ENCODE measurements around the gene TAS2R30.

TAS2R30 gene

DNA sequence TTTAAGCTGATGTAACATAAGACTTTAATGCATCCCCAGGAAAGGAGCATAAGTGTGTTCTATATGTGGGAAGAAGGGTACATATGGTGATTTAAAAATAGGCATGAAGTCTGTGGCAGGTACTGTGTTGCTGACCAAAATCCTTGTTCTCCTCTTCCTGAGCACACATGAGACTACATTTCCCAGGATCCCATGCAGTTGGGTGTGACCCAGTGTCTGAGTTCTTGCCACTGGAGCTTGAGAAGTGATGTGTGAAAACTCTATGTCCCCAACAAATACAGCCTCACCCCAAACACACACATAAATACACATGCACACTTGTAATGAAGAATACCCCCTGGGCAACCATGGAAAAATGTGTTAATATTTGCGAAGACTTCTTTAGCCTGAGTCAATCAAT lies 28.1 kb upstream of the TAS2R30 start:
- Histone ChIP-seq H3K9ac (ENCODE audit: low read depth, low read length) (no peak overlapping the region), H3K4me1 (ENCODE audit: control insufficient read depth, insufficient read depth, low read length) (no peaks in the 10 kb centered on the region), H3K9me3 (ENCODE audit: control insufficient read depth, insufficient read depth, low read length) (no peaks in the 10 kb centered on the region), H3K36me3 (ENCODE audit: control insufficient read depth, insufficient read depth, low read length) (peaks cover 39% of the 10 kb centered on the region), H3K27me3 (ENCODE audit: control insufficient read depth, insufficient read depth, low read length) (no peaks in the 10 kb centered on the region), H3K27ac (ENCODE audit: low read depth, low read length) (no peak overlapping the region), H3K4me3 (ENCODE audit: low read depth, low read length) (no peak overlapping the region)

DNA sequence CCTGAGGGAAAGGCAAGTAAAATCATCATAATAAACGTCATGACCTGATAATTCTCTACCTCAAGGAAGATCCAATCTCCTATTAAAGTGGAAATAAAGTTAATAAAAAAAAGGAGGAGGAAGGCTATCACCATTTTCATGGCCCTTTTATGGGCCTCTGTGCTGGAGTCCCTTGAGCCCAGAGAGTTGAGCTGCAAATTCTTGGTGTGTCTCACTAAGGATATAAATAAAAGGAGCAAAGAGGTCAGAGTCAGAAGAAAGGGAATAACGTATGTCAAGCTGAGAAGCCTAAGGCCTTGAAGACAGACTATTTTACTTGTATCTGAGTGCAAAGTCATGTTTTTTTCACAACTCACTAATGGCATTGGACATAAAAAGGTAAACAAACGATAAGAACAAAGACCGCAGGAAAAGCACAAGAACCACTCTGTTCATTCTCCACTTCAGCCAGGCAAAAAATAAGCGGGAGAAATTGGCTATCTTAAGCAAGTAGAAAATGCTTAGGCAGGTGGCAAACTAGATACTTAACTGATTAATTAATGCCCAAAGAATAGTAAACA lies 24.5 kb upstream of the TAS2R30 start:
- Histone ChIP-seq H3K4me1 (ENCODE audit: control insufficient read depth, insufficient read depth, low read length) (peaks cover 5% of the 10 kb centered on the region; the same call in 1 of the 2 replicates), H3K9ac (ENCODE audit: low read depth, low read length) (no peak overlapping the region), H3K27me3 (ENCODE audit: control insufficient read depth, insufficient read depth, low read length) (no peaks in the 10 kb centered on the region), H3K4me3 (ENCODE audit: low read depth, low read length) (no peak overlapping the region), H3K36me3 (ENCODE audit: control insufficient read depth, insufficient read depth, low read length) (peaks cover 25% of the 10 kb centered on the region), H3K27ac (ENCODE audit: low read depth, low read length) (no peak overlapping the region), H3K9me3 (ENCODE audit: control insufficient read depth, insufficient read depth, low read length) (peaks cover 6% of the 10 kb centered on the region; the same call in 1 of the 2 replicates)

DNA sequence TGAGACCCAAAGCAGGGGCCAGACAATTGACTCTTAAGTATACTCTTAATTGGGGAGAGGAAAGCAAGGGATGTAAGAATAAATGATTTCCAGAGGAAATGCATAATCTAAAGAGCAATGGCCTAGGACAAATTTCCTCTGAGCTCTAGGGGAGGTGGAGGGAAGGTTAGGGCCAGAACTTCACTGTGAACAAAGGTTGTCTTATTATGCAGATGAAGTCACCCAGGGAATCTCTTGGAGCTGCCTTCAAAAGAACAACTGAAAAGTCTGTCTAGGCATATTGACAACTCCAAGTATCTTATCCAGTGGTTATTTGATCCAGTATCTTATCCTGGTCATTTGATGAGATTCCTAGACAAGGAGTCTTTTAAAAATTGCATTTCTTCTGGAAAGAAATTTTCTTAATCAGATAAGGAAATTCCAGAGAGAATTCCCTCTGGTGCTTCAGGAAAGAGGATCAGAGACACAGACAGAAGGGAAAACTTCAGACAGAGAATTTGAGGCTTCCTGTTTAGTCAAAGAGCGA lies 20.0 kb upstream of the TAS2R30 start:
- Histone ChIP-seq H3K4me1 (ENCODE audit: control insufficient read depth, insufficient read depth, low read length) (peaks cover 5% of the 10 kb centered on the region; the same call in 1 of the 2 replicates), H3K9ac (ENCODE audit: low read depth, low read length) (no peak overlapping the region), H3K27me3 (ENCODE audit: control insufficient read depth, insufficient read depth, low read length) (no peaks in the 10 kb centered on the region), H3K4me3 (ENCODE audit: low read depth, low read length) (no peak overlapping the region), H3K27ac (ENCODE audit: low read depth, low read length) (no peak overlapping the region), H3K36me3 (ENCODE audit: control insufficient read depth, insufficient read depth, low read length) (peaks cover 6% of the 10 kb centered on the region; the same call in 1 of the 2 replicates), H3K9me3 (ENCODE audit: control insufficient read depth, insufficient read depth, low read length) (peaks cover 10% of the 10 kb centered on the region)

DNA sequence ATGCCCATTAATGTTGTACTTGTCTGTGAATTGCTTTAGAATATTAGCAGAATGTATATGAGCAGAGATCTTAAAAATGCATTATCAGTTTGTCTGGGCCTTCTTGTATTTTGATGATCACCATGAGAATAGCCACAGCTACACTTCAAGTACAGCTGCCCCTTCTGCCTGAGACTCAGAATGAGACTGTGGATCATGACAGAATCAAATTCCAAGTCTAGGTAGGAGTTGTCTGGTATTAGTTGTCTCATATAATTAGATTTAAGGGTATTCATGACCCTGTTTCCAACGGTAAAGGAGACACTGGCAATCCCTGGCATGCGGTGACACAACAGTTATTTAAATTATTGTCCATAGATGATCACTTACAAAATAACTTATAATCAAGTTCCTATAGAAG lies 18.3 kb upstream of the TAS2R30 start:
- Histone ChIP-seq H3K4me3 (ENCODE audit: low read depth, low read length) (no peak overlapping the region), H3K36me3 (ENCODE audit: control insufficient read depth, insufficient read depth, low read length) (peaks cover 6% of the 10 kb centered on the region; the same call in 1 of the 2 replicates), H3K4me1 (ENCODE audit: control insufficient read depth, insufficient read depth, low read length) (peaks cover 5% of the 10 kb centered on the region; the same call in 1 of the 2 replicates), H3K27me3 (ENCODE audit: control insufficient read depth, insufficient read depth, low read length) (no peaks in the 10 kb centered on the region), H3K9me3 (ENCODE audit: control insufficient read depth, insufficient read depth, low read length) (peaks cover 10% of the 10 kb centered on the region), H3K27ac (ENCODE audit: low read depth, low read length) (no peak overlapping the region), H3K9ac (ENCODE audit: low read depth, low read length) (no peak overlapping the region)

DNA sequence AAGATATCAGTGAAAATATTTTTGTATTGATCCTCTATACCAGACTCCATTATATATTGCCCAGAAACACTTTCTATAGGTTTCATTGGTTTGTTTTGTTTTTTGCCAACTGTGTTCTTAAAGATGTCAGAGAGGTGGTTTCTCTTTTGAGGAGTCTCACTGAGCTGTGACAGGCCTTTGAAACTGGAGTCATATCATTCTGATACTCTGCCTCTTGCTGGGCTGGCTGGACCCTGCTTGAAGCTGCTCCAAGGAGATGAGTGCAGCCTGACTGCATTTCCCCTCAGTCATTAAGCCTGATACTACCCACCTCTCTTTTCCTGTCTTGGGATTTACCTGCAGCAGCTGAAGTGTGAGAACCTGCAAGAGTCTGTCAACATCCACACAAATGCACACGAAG lies 16.4 kb upstream of the TAS2R30 start:
- Histone ChIP-seq H3K27ac (ENCODE audit: low read depth, low read length) (no peak overlapping the region), H3K27me3 (ENCODE audit: control insufficient read depth, insufficient read depth, low read length) (no peaks in the 10 kb centered on the region), H3K9me3 (ENCODE audit: control insufficient read depth, insufficient read depth, low read length) (peaks cover 5% of the 10 kb centered on the region), H3K4me1 (ENCODE audit: control insufficient read depth, insufficient read depth, low read length) (peaks cover 5% of the 10 kb centered on the region; the same call in 1 of the 2 replicates), H3K4me3 (ENCODE audit: low read depth, low read length) (no peak overlapping the region), H3K36me3 (ENCODE audit: control insufficient read depth, insufficient read depth, low read length) (peaks cover 6% of the 10 kb centered on the region; the same call in 1 of the 2 replicates), H3K9ac (ENCODE audit: low read depth, low read length) (no peak overlapping the region)

DNA sequence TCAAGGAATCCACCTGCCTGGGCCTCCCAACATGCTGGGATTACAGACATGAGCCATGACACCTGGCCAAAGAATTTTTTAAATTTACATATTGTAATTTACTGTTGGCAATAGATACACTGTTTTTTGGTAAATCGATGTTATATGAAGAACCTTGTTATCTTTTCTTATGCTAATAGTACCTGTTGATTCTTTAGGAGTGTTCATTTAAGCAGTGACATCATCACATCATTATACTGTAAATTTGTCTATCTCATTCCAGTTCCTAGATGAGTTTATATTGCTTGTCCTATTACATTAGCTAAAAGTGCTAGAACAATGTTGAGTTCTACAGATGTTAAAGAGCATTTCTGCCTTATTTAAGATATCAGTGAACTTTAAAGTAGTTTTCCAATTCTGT lies 13.0 kb upstream of the TAS2R30 start:
- H3K4me1 ChIP-seq (ENCODE audit: control insufficient read depth, insufficient read depth, low read length): no peaks in the 10 kb centered on the region
- no peak overlapping the region for H3K4me3 ChIP-seq (ENCODE audit: low read depth, low read length)
- no peak overlapping the region for H3K9ac ChIP-seq (ENCODE audit: low read depth, low read length)
- H3K27ac ChIP-seq (ENCODE audit: low read depth, low read length): no peak overlapping the region
- peaks cover 6% of the 10 kb centered on the region; the same call in 1 of the 2 replicates for H3K36me3 ChIP-seq (ENCODE audit: control insufficient read depth, insufficient read depth, low read length)
- no peaks in the 10 kb centered on the region for H3K27me3 ChIP-seq (ENCODE audit: control insufficient read depth, insufficient read depth, low read length)
- peaks cover 4% of the 10 kb centered on the region; the same call in 1 of the 2 replicates for H3K9me3 ChIP-seq (ENCODE audit: control insufficient read depth, insufficient read depth, low read length)

DNA sequence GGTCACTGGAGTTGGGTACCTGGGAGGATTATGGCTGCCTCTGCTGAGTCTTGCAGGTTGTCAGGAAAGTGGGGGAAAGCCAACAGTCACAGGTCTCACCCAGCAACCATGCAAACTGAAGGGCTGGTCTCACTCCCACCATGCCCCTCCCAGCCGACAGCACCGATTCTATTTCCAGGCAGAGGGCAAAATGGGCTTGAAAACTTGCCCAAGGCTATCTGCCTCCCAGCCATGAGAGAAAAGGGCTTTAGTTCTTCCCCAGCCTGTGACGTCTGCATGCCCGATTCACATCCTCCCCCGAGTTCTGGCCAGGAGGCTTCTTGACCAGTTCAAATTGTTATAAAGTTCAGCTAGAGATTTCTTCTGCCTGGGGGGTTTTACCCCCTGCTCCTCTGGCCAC lies 9.9 kb upstream of the TAS2R30 start:
- no peaks in the 10 kb centered on the region for H3K36me3 ChIP-seq (ENCODE audit: control insufficient read depth, insufficient read depth, low read length)
- H3K4me1 ChIP-seq (ENCODE audit: control insufficient read depth, insufficient read depth, low read length): no peaks in the 10 kb centered on the region
- H3K9ac ChIP-seq (ENCODE audit: low read depth, low read length): no peak overlapping the region
- no peak overlapping the region for H3K27ac ChIP-seq (ENCODE audit: low read depth, low read length)
- H3K4me3 ChIP-seq (ENCODE audit: low read depth, low read length): no peak overlapping the region
- H3K9me3 ChIP-seq (ENCODE audit: control insufficient read depth, insufficient read depth, low read length): no peaks in the 10 kb centered on the region
- no peaks in the 10 kb centered on the region for H3K27me3 ChIP-seq (ENCODE audit: control insufficient read depth, insufficient read depth, low read length)

DNA sequence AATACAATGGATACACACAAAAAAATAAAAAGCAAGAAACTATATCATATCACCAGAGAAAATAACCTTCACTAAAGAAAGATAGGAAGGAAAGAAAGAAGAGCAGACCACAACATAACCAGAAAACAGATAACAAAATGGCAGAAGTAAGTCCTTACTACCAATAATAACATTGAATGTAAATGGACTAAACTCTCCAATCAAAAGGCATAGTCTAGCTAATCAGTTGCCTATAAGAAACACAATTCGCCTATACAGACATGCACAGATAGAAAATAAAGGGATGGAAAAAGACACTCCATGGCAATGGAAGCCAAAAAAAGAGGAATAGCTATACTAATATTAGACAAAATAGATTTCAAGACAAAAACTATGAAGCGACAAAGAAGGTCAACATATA lies 8.9 kb upstream of the TAS2R30 start:
- H3K27me3 ChIP-seq (ENCODE audit: control insufficient read depth, insufficient read depth, low read length): no peaks in the 10 kb centered on the region
- no peaks in the 10 kb centered on the region for H3K36me3 ChIP-seq (ENCODE audit: control insufficient read depth, insufficient read depth, low read length)
- H3K4me1 ChIP-seq (ENCODE audit: control insufficient read depth, insufficient read depth, low read length): no peaks in the 10 kb centered on the region

DNA sequence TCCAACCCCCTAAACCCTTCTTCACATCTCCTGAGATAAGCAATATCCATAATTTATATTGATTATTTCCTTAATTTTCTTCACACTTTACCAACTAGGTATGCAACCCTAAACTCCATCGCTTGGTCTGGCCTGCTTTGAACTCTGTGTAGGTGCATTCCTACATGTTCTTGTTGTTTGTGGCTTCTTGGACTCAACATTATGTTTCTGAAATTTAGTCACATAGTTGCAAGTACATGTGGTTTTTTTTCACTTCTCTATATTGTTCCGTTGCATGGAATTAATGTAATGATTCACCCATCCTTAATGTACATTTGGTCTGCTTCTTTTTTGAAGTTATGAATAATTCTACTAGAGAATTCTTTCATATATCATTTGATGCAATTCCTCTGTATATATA lies 1.6 kb upstream of the TAS2R30 start:
- Histone ChIP-seq H3K4me1 (ENCODE audit: control insufficient read depth, insufficient read depth, low read length) (no peaks in the 10 kb centered on the region), H3K36me3 (ENCODE audit: control insufficient read depth, insufficient read depth, low read length) (no peaks in the 10 kb centered on the region), H3K27me3 (ENCODE audit: control insufficient read depth, insufficient read depth, low read length) (no peaks in the 10 kb centered on the region), H3K9me3 (ENCODE audit: control insufficient read depth, insufficient read depth, low read length) (no peaks in the 10 kb centered on the region), H3K27ac (ENCODE audit: low read depth, low read length) (no peak overlapping the region), H3K9ac (ENCODE audit: low read depth, low read length) (no peak overlapping the region), H3K4me3 (ENCODE audit: low read depth, low read length) (no peak overlapping the region)

More for the DNA sequence above, 8.9 kb upstream of the TAS2R30 start:
- no peak overlapping the region for H3K4me3 ChIP-seq (ENCODE audit: low read depth, low read length)
- no peaks in the 10 kb centered on the region for H3K9me3 ChIP-seq (ENCODE audit: control insufficient read depth, insufficient read depth, low read length)
- H3K9ac ChIP-seq (ENCODE audit: low read depth, low read length): no peak overlapping the region
- no peak overlapping the region for H3K27ac ChIP-seq (ENCODE audit: low read depth, low read length)

DNA sequence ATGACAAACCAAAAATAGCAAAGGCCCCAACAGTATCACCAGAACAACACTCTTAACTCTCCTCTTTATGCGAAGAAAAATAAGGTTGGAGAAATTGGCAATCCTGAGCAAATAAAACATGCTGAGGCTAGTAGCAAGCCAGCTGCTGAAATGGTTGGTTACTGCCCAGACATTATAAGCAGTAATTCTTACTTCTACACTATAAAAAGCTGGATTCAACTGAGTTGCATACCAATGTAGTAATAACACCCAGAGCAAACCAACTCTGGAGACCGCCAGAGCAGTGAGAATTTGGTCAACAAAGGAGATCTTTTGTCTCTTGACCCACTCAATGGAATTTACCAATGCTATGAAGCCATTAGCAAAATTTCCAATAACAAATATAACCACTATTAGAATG lies 628 bp downstream of the TAS2R30 start:
- H3K4me1 ChIP-seq (ENCODE audit: control insufficient read depth, insufficient read depth, low read length): no peaks in the 10 kb centered on the region

DNA sequence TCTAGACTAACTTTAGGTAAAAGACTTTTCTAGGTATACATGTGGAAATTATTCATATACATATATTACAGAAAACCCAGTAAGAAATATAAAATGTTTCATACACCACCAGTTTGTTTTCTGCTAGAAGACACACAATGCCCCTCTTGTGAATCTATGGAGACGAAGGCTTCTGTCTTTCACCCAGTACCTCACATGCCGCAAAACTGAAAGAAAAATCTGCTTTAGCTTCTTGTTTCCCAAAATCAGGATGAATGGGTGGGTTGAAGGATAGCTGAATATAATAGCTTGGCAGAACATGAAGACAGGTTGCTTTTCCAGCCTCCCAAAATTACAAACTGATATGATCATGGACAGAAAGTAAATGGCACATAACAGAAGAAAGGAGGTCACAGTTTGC lies 1.3 kb downstream of the TAS2R30 start:
- Histone ChIP-seq H3K4me1 (ENCODE audit: control insufficient read depth, insufficient read depth, low read length) (no peaks in the 10 kb centered on the region), H3K9ac (ENCODE audit: low read depth, low read length) (no peak overlapping the region), H3K4me3 (ENCODE audit: low read depth, low read length) (no peak overlapping the region), H3K27me3 (ENCODE audit: control insufficient read depth, insufficient read depth, low read length) (no peaks in the 10 kb centered on the region), H3K36me3 (ENCODE audit: control insufficient read depth, insufficient read depth, low read length) (no peaks in the 10 kb centered on the region), H3K27ac (ENCODE audit: low read depth, low read length) (no peak overlapping the region), H3K9me3 (ENCODE audit: control insufficient read depth, insufficient read depth, low read length) (no peaks in the 10 kb centered on the region)

More for the DNA sequence above, 628 bp downstream of the TAS2R30 start:
- H3K27me3 ChIP-seq (ENCODE audit: control insufficient read depth, insufficient read depth, low read length): no peaks in the 10 kb centered on the region
- no peaks in the 10 kb centered on the region for H3K36me3 ChIP-seq (ENCODE audit: control insufficient read depth, insufficient read depth, low read length)
- no peak overlapping the region for H3K4me3 ChIP-seq (ENCODE audit: low read depth, low read length)
- no peaks in the 10 kb centered on the region for H3K9me3 ChIP-seq (ENCODE audit: control insufficient read depth, insufficient read depth, low read length)
- H3K9ac ChIP-seq (ENCODE audit: low read depth, low read length): no peak overlapping the region
- H3K27ac ChIP-seq (ENCODE audit: low read depth, low read length): no peak overlapping the region

All from HUES48 (cell line).